ENCODE results near the gene AIM2.
"Not testable (repeated sequence)": the region's sequence is repeated elsewhere in the genome, so short reads cannot be mapped to it uniquely, and the experiment has no call there.

Gene AIM2

GRCh38 chr1:159076438-159077119, at the start of gene AIM2:
TSS of gene AIM2 (minus strand) at chr1:159076766. CDS start at chr1:159073499, 3,267 bp downstream.
- peak; percentile 23 to 66 for DNase-seq (ENCODE audit: extremely low read depth in 1 of 2, low read depth in 1 of 2)

GRCh38 chr1:159123587-159123986, 47.0 kb upstream of the AIM2 start:
- no peak for DNase-seq (ENCODE audit: extremely low read depth in 1 of 2, low read depth in 1 of 2)

- DNase-seq (ENCODE audit: extremely low read depth in 1 of 2, low read depth in 1 of 2) = no peak
Measured at GRCh38 chr1:159122005-159122621, 45.5 kb upstream of the AIM2 start.

GRCh38 chr1:159121526-159121925, 45.0 kb upstream of the AIM2 start:
- no peak for DNase-seq (ENCODE audit: extremely low read depth in 1 of 2, low read depth in 1 of 2)

- DNase-seq (ENCODE audit: extremely low read depth in 1 of 2, low read depth in 1 of 2) = no peak
Measured at GRCh38 chr1:159120317-159120716, 43.8 kb upstream of the AIM2 start.

- no peak for DNase-seq (ENCODE audit: extremely low read depth in 1 of 2, low read depth in 1 of 2)
Measured at GRCh38 chr1:159113596-159114433, 37.2 kb upstream of the AIM2 start.

GRCh38 chr1:159103021-159103420, 26.5 kb upstream of the AIM2 start:
- not testable (repeated sequence) for DNase-seq (ENCODE audit: extremely low read depth in 1 of 2, low read depth in 1 of 2)

GRCh38 chr1:159100589-159100988, 24.0 kb upstream of the AIM2 start:
- no peak for DNase-seq (ENCODE audit: extremely low read depth in 1 of 2, low read depth in 1 of 2)

GRCh38 chr1:159098596-159098995, 22.0 kb upstream of the AIM2 start:
- no peak for DNase-seq (ENCODE audit: extremely low read depth in 1 of 2, low read depth in 1 of 2)

- DNase-seq (ENCODE audit: extremely low read depth in 1 of 2, low read depth in 1 of 2) = no peak
Measured at GRCh38 chr1:159092036-159092760, 15.6 kb upstream of the AIM2 start.

GRCh38 chr1:159091607-159092031, 15.1 kb upstream of the AIM2 start:
- peak in 1 of 2 donors; percentile 37 for DNase-seq (ENCODE audit: extremely low read depth in 1 of 2, low read depth in 1 of 2)

GRCh38 chr1:159091180-159091560, 14.6 kb upstream of the AIM2 start:
- DNase-seq (ENCODE audit: extremely low read depth in 1 of 2, low read depth in 1 of 2) = no peak

GRCh38 chr1:159090286-159091179, 14.0 kb upstream of the AIM2 start:
- DNase-seq (ENCODE audit: extremely low read depth in 1 of 2, low read depth in 1 of 2) = no peak

- DNase-seq (ENCODE audit: extremely low read depth in 1 of 2, low read depth in 1 of 2) = no peak
Measured at GRCh38 chr1:159089184-159089791, 12.7 kb upstream of the AIM2 start.

GRCh38 chr1:159088546-159089183, 12.1 kb upstream of the AIM2 start:
- no peak for DNase-seq (ENCODE audit: extremely low read depth in 1 of 2, low read depth in 1 of 2)

- DNase-seq (ENCODE audit: extremely low read depth in 1 of 2, low read depth in 1 of 2) = no peak
Measured at GRCh38 chr1:159088050-159088449, 11.5 kb upstream of the AIM2 start.

- DNase-seq (ENCODE audit: extremely low read depth in 1 of 2, low read depth in 1 of 2) = no peak
Measured at GRCh38 chr1:159084867-159085266, 8.3 kb upstream of the AIM2 start.

- no peak for DNase-seq (ENCODE audit: extremely low read depth in 1 of 2, low read depth in 1 of 2)
Measured at GRCh38 chr1:159084152-159084551, 7.6 kb upstream of the AIM2 start.

- DNase-seq (ENCODE audit: extremely low read depth in 1 of 2, low read depth in 1 of 2) = no peak
Measured at GRCh38 chr1:159083013-159083412, 6.4 kb upstream of the AIM2 start.

Data from stimulated activated CD8-positive, alpha-beta memory T cell treated with anti-CD3 and anti-CD28 coated beads, Interleukin-7, amount 100 ng/mL, for 48 hours (primary cell).